WTC11 (cell line): ENCODE results near the gene LSM3.

ENCODE experiments used
- CTCF ChIP-seq: fragments of 200-600 bp; IDR thresholded peaks from 2 replicates; pipeline ENCODE4 v1.8.0; 2022; ENCODE audit warnings: antibody characterized with exemption
- ESRRA ChIP-seq: sonication (generic); formaldehyde crosslinking; IDR thresholded peaks from 2 replicates; pipeline ENCODE4 v1.8.1; 2022; ENCODE audit warnings: mild to moderate bottlenecking, missing genetic modification reagents, borderline replicate concordance
- ETV6 ChIP-seq: sonication (generic); formaldehyde crosslinking; IDR thresholded peaks from 2 replicates; pipeline ENCODE4 v1.8.1; 2022; ENCODE audit warnings: mild to moderate bottlenecking, missing genetic modification reagents
- NR2C2 ChIP-seq: sonication (generic); formaldehyde crosslinking; IDR thresholded peaks from 2 replicates; pipeline ENCODE4 v1.8.0; 2022; ENCODE audit warnings: mild to moderate bottlenecking, missing genetic modification reagents
- TCF7 ChIP-seq: sonication (generic); formaldehyde crosslinking; IDR thresholded peaks from 2 replicates; pipeline ENCODE4 v1.8.0; 2022; ENCODE audit warnings: mild to moderate bottlenecking, low read depth, missing genetic modification reagents, moderate library complexity
- ZNF396 ChIP-seq: fragments of 250-450 bp; sonication (Bioruptor Pico); IDR thresholded peaks from 2 replicates; pipeline ENCODE4 v1.8.0; 2021; ENCODE audit warnings: mild to moderate bottlenecking, moderate library complexity, borderline replicate concordance
- TF ChIP-seq, protein P1 (sequence below): sonication (generic); formaldehyde crosslinking; IDR thresholded peaks from 2 replicates; pipeline ENCODE4 v1.8.0; 2023; ENCODE audit warnings: missing genetic modification reagents

GRCh38 chr3:14151471-14152083 is 27.0 kb upstream of the LSM3 start:
- TF ChIP-seq ZNF396 (no peak), CTCF (no peak), TCF7 (CRISPR knock-in tag) (no peak), ESRRA (CRISPR knock-in tag) (no peak), ETV6 (CRISPR knock-in tag) (no peak), NR2C2 (no peak)
- TF ChIP-seq, protein P1, sequence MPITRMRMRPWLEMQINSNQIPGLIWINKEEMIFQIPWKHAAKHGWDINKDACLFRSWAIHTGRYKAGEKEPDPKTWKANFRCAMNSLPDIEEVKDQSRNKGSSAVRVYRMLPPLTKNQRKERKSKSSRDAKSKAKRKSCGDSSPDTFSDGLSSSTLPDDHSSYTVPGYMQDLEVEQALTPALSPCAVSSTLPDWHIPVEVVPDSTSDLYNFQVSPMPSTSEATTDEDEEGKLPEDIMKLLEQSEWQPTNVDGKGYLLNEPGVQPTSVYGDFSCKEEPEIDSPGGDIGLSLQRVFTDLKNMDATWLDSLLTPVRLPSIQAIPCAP (CRISPR knock-in tag), result no peak
